Hepatocyte (in vitro differentiated cells): ENCODE data around the gene PRDM16. TPM values are rescaled to one million over a fixed set of nuclear protein-coding genes. Genes with fewer than 3 reads are reported as not detected.

Experiments used
- DNase-seq: peaks from one replicate; pipeline ENCODE4 v3.0.0-alpha.2; 2016; ENCODE audit warnings: low spot score
- H2AFZ ChIP-seq: fragments of 200-600 bp; sonication (generic); 2 replicates; pipeline ENCODE4 v1.6.0; 2016; ENCODE audit warnings: antibody characterized with exemption, mild to moderate bottlenecking
- H3K27ac ChIP-seq: fragments of 200-600 bp; sonication (generic); 2 replicates; pipeline ENCODE4 v1.5.1; 2016; ENCODE audit warnings: mild to moderate bottlenecking
- H3K27me3 ChIP-seq: fragments of 200-600 bp; sonication (generic); 2 replicates; pipeline ENCODE4 v1.6.1; 2016
- H3K36me3 ChIP-seq: fragments of 200-600 bp; sonication (generic); replicated peaks from 2 replicates; pipeline ENCODE4 v1.5.1; 2016; ENCODE audit warnings: low read depth; ENCODE audit not compliant: insufficient read depth
- H3K4me1 ChIP-seq: fragments of 200-600 bp; sonication (generic); 2 replicates; pipeline ENCODE4 v1.5.1; 2016; ENCODE audit warnings: mild to moderate bottlenecking, moderate library complexity; ENCODE audit not compliant: insufficient read depth
- H3K4me2 ChIP-seq: fragments of 200-600 bp; sonication (generic); 2 replicates; pipeline ENCODE4 v1.6.0; 2016
- H3K4me3 ChIP-seq: fragments of 200-600 bp; sonication (generic); 2 replicates; pipeline ENCODE4 v1.5.1; 2016; ENCODE audit warnings: mild to moderate bottlenecking
- H3K79me2 ChIP-seq: fragments of 200-600 bp; sonication (generic); 2 replicates; pipeline ENCODE4 v1.6.0; 2017; ENCODE audit warnings: mild to moderate bottlenecking
- H3K9me2 ChIP-seq: fragments of 200-600 bp; sonication (generic); replicated peaks from 2 replicates; pipeline ENCODE4 v1.6.0; 2017; ENCODE audit warnings: mild to moderate bottlenecking; ENCODE audit not compliant: insufficient read depth
- H3K9me3 ChIP-seq: fragments of 200-600 bp; sonication (generic); 2 replicates; pipeline ENCODE4 v1.5.1; 2016; ENCODE audit warnings: low read depth, mild to moderate bottlenecking
- H4K20me1 ChIP-seq: fragments of 200-600 bp; sonication (generic); 2 replicates; pipeline ENCODE4 v1.6.0; 2016; ENCODE audit warnings: mild to moderate bottlenecking; ENCODE audit not compliant: insufficient read depth, poor library complexity, severe bottlenecking
- EZH2 ChIP-seq: fragments of 200-600 bp; sonication (generic); IDR thresholded peaks from 2 replicates; pipeline ENCODE4 v1.6.1; 2016; ENCODE audit warnings: antibody characterized with exemption, mild to moderate bottlenecking, borderline replicate concordance
- EZH2phosphoT487 ChIP-seq: fragments of 200-600 bp; sonication (generic); IDR thresholded peaks from one replicate; pipeline ENCODE4 v1.6.1; 2018; ENCODE audit warnings: antibody characterized with exemption, mild to moderate bottlenecking, low read depth, moderate library complexity; ENCODE audit not compliant: unreplicated experiment, severe bottlenecking
- WGBS: methylation state at CpG from one replicate; pipeline ENCODE4 v1.1.6; 2016; ENCODE audit warnings: low lambda C conversion rate; ENCODE audit errors: missing lambda C conversion rate; 5-methylcytosine and 5-hydroxymethylcytosine counted together
- polyA plus RNA-seq: library from polyadenylated mRNA; unstranded; fragments of >200 nt; fragmentation: Nextera tagmentation; extraction: Ambion mirVana; gene quantifications from 2 replicates; pipeline ENCODE4 v1.2.1, GENCODE V29; 2016
- total RNA-seq: library from RNA; depleted of rRNA; stranded (reverse); fragments of >200 nt; gene quantifications from 2 replicates; pipeline ENCODE4 v1.2.3, GENCODE V29; 2014
- TF ChIP-seq, protein P1 (sequence below): fragments of 200-600 bp; sonication (generic); IDR thresholded peaks from 2 replicates; pipeline ENCODE4 v1.5.1; 2016; ENCODE audit warnings: antibody characterized with exemption, mild to moderate bottlenecking; ENCODE audit not compliant: poor library complexity

Gene PRDM16
- total and polyA plus RNA-seq, 2 experiments from 2014 or later, result 8.1 to 9.9 TPM

DNA sequence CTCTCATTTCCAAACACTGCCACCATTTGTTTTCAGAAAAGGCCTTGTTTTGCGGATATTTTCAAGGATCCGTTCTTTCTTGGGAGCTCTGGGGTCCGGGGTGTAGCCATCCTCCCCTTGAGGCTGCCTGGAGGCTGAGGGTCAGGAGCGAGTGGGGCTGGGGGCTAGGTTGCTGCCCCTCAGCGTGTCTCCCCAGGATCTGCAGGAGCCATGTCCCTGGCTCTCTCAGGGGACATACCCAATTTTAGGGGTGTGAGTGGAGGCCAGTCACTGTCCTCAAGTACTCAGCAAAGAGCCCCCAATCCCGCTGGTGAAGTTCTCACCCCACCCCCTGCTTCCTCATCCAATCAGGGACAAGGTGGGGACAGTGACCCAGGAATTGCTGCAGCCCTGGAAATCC is 15.0 kb upstream of the PRDM16 start:
- TF ChIP-seq EZH2phosphoT487 (no peak), EZH2 (no peak)
- Histone ChIP-seq H2AFZ (no peak overlapping the region), H3K4me1 (no peaks in the 10 kb centered on the region), H3K9me2 (no peaks in the 10 kb centered on the region), H3K27me3 (peaks cover 17% of the 10 kb centered on the region), H3K79me2 (no peaks in the 10 kb centered on the region), H3K27ac (no peak overlapping the region), H3K4me3 (no peak overlapping the region), H3K9me3 (no peaks in the 10 kb centered on the region), H3K36me3 (no peaks in the 10 kb centered on the region), H3K4me2 (no peak overlapping the region), H4K20me1 (no peaks in the 10 kb centered on the region)
- DNase-seq, result no peak
- WGBS, result 71% methylated on average over 6 of the region's 6 CpGs

DNA sequence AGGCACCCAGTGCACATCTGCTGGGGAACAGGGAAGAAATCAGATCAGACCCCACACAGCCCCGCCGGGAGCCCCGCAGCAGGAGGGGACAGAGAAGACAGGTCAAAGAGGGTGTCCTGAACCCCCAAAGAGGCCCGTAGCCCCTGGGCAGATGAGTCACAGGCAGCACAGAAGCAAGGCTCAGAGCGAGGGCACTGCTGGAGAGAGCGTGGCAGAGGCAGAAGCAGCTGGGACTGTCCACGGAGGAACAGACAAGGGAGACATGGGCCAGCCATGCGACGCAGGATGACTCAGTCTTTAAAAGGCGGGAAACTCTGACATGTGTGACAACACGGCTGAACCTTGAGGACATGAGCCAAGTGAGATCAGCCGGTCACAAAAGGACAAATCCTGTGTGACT is 14.5 kb upstream of the PRDM16 start:
- no peak overlapping the region for H3K27ac ChIP-seq
- no peak overlapping the region for H2AFZ ChIP-seq
- no peaks in the 10 kb centered on the region for H3K9me2 ChIP-seq
- H3K79me2 ChIP-seq, result no peaks in the 10 kb centered on the region
- WGBS, result 87% methylated on average over 12 of the region's 12 CpGs
- H3K4me2 ChIP-seq, result no peak overlapping the region
- H3K27me3 ChIP-seq, result peaks cover 22% of the 10 kb centered on the region
- no peaks in the 10 kb centered on the region for H3K36me3 ChIP-seq
- TF ChIP-seq, protein P1, sequence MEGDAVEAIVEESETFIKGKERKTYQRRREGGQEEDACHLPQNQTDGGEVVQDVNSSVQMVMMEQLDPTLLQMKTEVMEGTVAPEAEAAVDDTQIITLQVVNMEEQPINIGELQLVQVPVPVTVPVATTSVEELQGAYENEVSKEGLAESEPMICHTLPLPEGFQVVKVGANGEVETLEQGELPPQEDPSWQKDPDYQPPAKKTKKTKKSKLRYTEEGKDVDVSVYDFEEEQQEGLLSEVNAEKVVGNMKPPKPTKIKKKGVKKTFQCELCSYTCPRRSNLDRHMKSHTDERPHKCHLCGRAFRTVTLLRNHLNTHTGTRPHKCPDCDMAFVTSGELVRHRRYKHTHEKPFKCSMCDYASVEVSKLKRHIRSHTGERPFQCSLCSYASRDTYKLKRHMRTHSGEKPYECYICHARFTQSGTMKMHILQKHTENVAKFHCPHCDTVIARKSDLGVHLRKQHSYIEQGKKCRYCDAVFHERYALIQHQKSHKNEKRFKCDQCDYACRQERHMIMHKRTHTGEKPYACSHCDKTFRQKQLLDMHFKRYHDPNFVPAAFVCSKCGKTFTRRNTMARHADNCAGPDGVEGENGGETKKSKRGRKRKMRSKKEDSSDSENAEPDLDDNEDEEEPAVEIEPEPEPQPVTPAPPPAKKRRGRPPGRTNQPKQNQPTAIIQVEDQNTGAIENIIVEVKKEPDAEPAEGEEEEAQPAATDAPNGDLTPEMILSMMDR, result no peak
- TF ChIP-seq EZH2phosphoT487, result no peak
- no peaks in the 10 kb centered on the region for H4K20me1 ChIP-seq
- H3K9me3 ChIP-seq, result no peaks in the 10 kb centered on the region
- no peaks in the 10 kb centered on the region for H3K4me1 ChIP-seq
- DNase-seq, result no peak
- no peak overlapping the region for H3K4me3 ChIP-seq

GRCh38 chr1:3055051-3055450 is 14.0 kb upstream of the PRDM16 start:
- no peaks in the 10 kb centered on the region for H3K9me2 ChIP-seq
- no peaks in the 10 kb centered on the region for H4K20me1 ChIP-seq
- H3K4me1 ChIP-seq, result no peaks in the 10 kb centered on the region
- no peak overlapping the region for H3K4me3 ChIP-seq
- no peaks in the 10 kb centered on the region for H3K36me3 ChIP-seq
- H2AFZ ChIP-seq, result no peak overlapping the region
- H3K9me3 ChIP-seq, result no peaks in the 10 kb centered on the region
- TF ChIP-seq, protein P1, result no peak
- TF ChIP-seq EZH2phosphoT487 (no peak), EZH2 (no peak)
- no peak overlapping the region for H3K4me2 ChIP-seq
- WGBS, result 88% methylated on average over 7 of the region's 9 CpGs
- peaks cover 23% of the 10 kb centered on the region for H3K27me3 ChIP-seq
- no peak overlapping the region for H3K27ac ChIP-seq
- no peaks in the 10 kb centered on the region for H3K79me2 ChIP-seq
- DNase-seq, result no peak

- Histone ChIP-seq H3K9me3 (no peaks in the 10 kb centered on the region), H3K27ac (no peak overlapping the region), H3K9me2 (no peaks in the 10 kb centered on the region), H4K20me1 (no peaks in the 10 kb centered on the region), H3K4me2 (no peak overlapping the region), H3K36me3 (no peaks in the 10 kb centered on the region), H3K27me3 (peaks cover 28% of the 10 kb centered on the region), H3K79me2 (no peaks in the 10 kb centered on the region), H2AFZ (no peak overlapping the region), H3K4me3 (no peak overlapping the region), H3K4me1 (no peaks in the 10 kb centered on the region)
- DNase-seq, result no peak
- 81% methylated on average over 5 of the region's 5 CpGs for WGBS
- TF ChIP-seq, protein P1, result no peak
- TF ChIP-seq EZH2phosphoT487, result no peak
- TF ChIP-seq EZH2, result no peak
Observed at GRCh38 chr1:3056641-3057040, 12.4 kb upstream of the PRDM16 start.
